ENCODE data around the gene UNC5CL.

Gene UNC5CL

GRCh38 chr6:41000248-41000647, 38.8 kb downstream of the UNC5CL start:
- DNase-seq = no peak

- peak; percentile 3 to 58 for DNase-seq
Observed at GRCh38 chr6:40999569-40999968, 39.5 kb downstream of the UNC5CL start.

GRCh38 chr6:40998661-40999060, 40.4 kb downstream of the UNC5CL start:
- DNase-seq = no peak

GRCh38 chr6:40997234-40997957, 41.6 kb downstream of the UNC5CL start:
- DNase-seq = no peak

GRCh38 chr6:40996591-40997233, 42.3 kb downstream of the UNC5CL start:
- no peak for DNase-seq

GRCh38 chr6:40992746-40993145, 46.3 kb downstream of the UNC5CL start:
- DNase-seq = no peak

GRCh38 chr6:40990301-40990700, 48.7 kb downstream of the UNC5CL start:
- DNase-seq = no peak

GRCh38 chr6:40989204-40990169, 49.5 kb downstream of the UNC5CL start:
- DNase-seq = no peak

- DNase-seq = no peak
Observed at GRCh38 chr6:40988634-40989033, 50.4 kb downstream of the UNC5CL start.

GRCh38 chr6:40986921-40987819, 51.9 kb downstream of the UNC5CL start:
- DNase-seq = no peak

GRCh38 chr6:40986364-40986763, 52.7 kb downstream of the UNC5CL start:
- no peak for DNase-seq

GRCh38 chr6:40983752-40984151, 55.3 kb downstream of the UNC5CL start:
- DNase-seq = no peak

GRCh38 chr6:40982917-40983316, 56.1 kb downstream of the UNC5CL start:
- no peak for DNase-seq

- no peak for DNase-seq
Observed at GRCh38 chr6:40978687-40979289, 60.2 kb downstream of the UNC5CL start.

GRCh38 chr6:40977695-40978094, 61.3 kb downstream of the UNC5CL start:
- no peak for DNase-seq

GRCh38 chr6:40977085-40977484, 61.9 kb downstream of the UNC5CL start:
- no peak for DNase-seq

All from bone marrow (tissue), 2 donors.